ENCODE data around the gene NPHS2.

GRCh38 chr1:179545321-179545720, 30.4 kb downstream of the NPHS2 start:
- TF ChIP-seq HNRNPK (IDR thresholded peaks at IDR 0.05; ENCODE audit: low read depth, low read length, poor library complexity, severe bottlenecking): no peak
- TF ChIP-seq CTCF (CRISPR knock-in tag; IDR thresholded peaks at IDR 0.05): no peak
- TF ChIP-seq ATF1 (CRISPR knock-in tag; IDR thresholded peaks at IDR 0.05): no peak
- no peak for TF ChIP-seq ZNF414 (CRISPR knock-in tag; IDR thresholded peaks at IDR 0.05)
- TF ChIP-seq ZNF740 (CRISPR knock-in tag; IDR thresholded peaks at IDR 0.05): no peak

Measured in HepG2 (cell line).